HUDEP-2 (cell line): ENCODE results near the gene RPUSD4.

Source experiments
- DNase-seq, 76 experiments: peaks; one replicate each; lab custom pipeline; 2025; ENCODE audit not compliant: unreplicated experiment in 76 of 76; lab: John Stamatoyannopoulos, UW

The RPUSD4 gene

GRCh38 chr11:126159719-126160344, 51.6 kb downstream of the RPUSD4 start:
- no peak for DNase-seq

- no peak for DNase-seq
Measured at GRCh38 chr11:126158054-126158791, 53.2 kb downstream of the RPUSD4 start.

- DNase-seq: no peak
Measured at GRCh38 chr11:126157326-126158030, 54.0 kb downstream of the RPUSD4 start.

- DNase-seq: no peak
Measured at GRCh38 chr11:126156814-126157213, 54.6 kb downstream of the RPUSD4 start.

- DNase-seq: no peak
Measured at GRCh38 chr11:126155402-126156187, 55.9 kb downstream of the RPUSD4 start.

GRCh38 chr11:126154691-126155090, 56.8 kb downstream of the RPUSD4 start:
- no peak for DNase-seq

GRCh38 chr11:126153972-126154371, 57.5 kb downstream of the RPUSD4 start:
- DNase-seq: no peak

- no peak for DNase-seq
Measured at GRCh38 chr11:126153006-126153405, 58.4 kb downstream of the RPUSD4 start.

- DNase-seq: no peak
Measured at GRCh38 chr11:126152586-126152985, 58.9 kb downstream of the RPUSD4 start.

GRCh38 chr11:126152152-126152551, 59.3 kb downstream of the RPUSD4 start:
- no peak for DNase-seq
